Duodenal mucosa (tissue), 2 donors: ENCODE data around the gene NIPA2.
"Not testable (repeated sequence)": the region's sequence is repeated elsewhere in the genome, so short reads cannot be mapped to it uniquely, and the experiment has no call there.

Experiments used
- H3K27ac ChIP-seq: one replicate; pipeline ENCODE4 v1.7.0; 2013; ENCODE audit warnings: low read depth, low read length
- H3K27me3 ChIP-seq, 2 donors: one replicate each; pipeline ENCODE4 v1.7.0; 2013; ENCODE audit warnings: low read length in 2 of 2, control low read depth in 1 of 2; ENCODE audit not compliant: insufficient read depth in 2 of 2, control insufficient read depth in 1 of 2
- H3K36me3 ChIP-seq, 2 donors: one replicate each; pipeline ENCODE4 v1.7.0; 2013; ENCODE audit warnings: low read length in 2 of 2, control low read depth in 1 of 2; ENCODE audit not compliant: insufficient read depth in 2 of 2, control insufficient read depth in 1 of 2
- H3K4me1 ChIP-seq, 2 donors: one replicate each; pipeline ENCODE4 v1.7.0; 2013; ENCODE audit warnings: low read length in 2 of 2, control low read depth in 1 of 2; ENCODE audit not compliant: insufficient read depth in 2 of 2, control insufficient read depth in 1 of 2
- H3K4me3 ChIP-seq, 2 donors: one replicate each; pipeline ENCODE4 v1.7.0; 2013; ENCODE audit warnings: low read length in 2 of 2, low read depth in 1 of 2
- H3K9ac ChIP-seq, 2 donors: one replicate each; pipeline ENCODE4 v1.7.0; 2013; ENCODE audit warnings: low read length in 2 of 2, low read depth in 1 of 2
- H3K9me3 ChIP-seq, 2 donors: one replicate each; pipeline ENCODE4 v1.7.0; 2013; ENCODE audit warnings: low read length in 2 of 2, control low read depth in 1 of 2; ENCODE audit not compliant: control insufficient read depth in 1 of 2

Gene NIPA2

GRCh38 chr15:22838292-22839042, at the start of gene NIPA2:
Gene NIPA2, plus strand, starts transcription at chr15:22838666. Its CDS starts 13,066 bp downstream, at chr15:22851732.
- Histone ChIP-seq H3K9me3 (no peaks in the 10 kb centered on the region), H3K27me3 (no peaks in the 10 kb centered on the region), H3K4me1 (peaks cover 6 to 7% of the 10 kb centered on the region in 2 donors), H3K4me3 (peak within 1 kb of the TSS; percentile 80 to 98), H3K36me3 (peaks cover 3% of the 10 kb centered on the region in 2 donors), H3K9ac (peak within 1 kb of the TSS; percentile 94 to 99), H3K27ac (peak within 1 kb of the TSS; percentile 98)

GRCh38 chr15:22794063-22794462, 44.4 kb upstream of the NIPA2 start:
- no peak overlapping the region for H3K27ac ChIP-seq
- no peak overlapping the region for H3K9ac ChIP-seq
- H3K27me3 ChIP-seq, result no peaks in the 10 kb centered on the region
- peaks cover 6 to 7% of the 10 kb centered on the region in 2 donors for H3K9me3 ChIP-seq
- H3K4me3 ChIP-seq, result no peak overlapping the region
- peaks cover 0 to 14% of the 10 kb centered on the region in 2 donors for H3K36me3 ChIP-seq
- no peaks in the 10 kb centered on the region for H3K4me1 ChIP-seq

GRCh38 chr15:22794621-22795167, 43.8 kb upstream of the NIPA2 start:
- no peaks in the 10 kb centered on the region for H3K4me1 ChIP-seq
- H3K27ac ChIP-seq, result no peak overlapping the region
- H3K9me3 ChIP-seq, result peaks cover under 1 to 1% of the 10 kb centered on the region in 2 donors
- H3K36me3 ChIP-seq, result peaks cover 0 to 14% of the 10 kb centered on the region in 2 donors
- H3K27me3 ChIP-seq, result no peaks in the 10 kb centered on the region
- H3K4me3 ChIP-seq, result no peak overlapping the region
- H3K9ac ChIP-seq, result no peak overlapping the region

GRCh38 chr15:22795206-22796063, 43.0 kb upstream of the NIPA2 start:
- Histone ChIP-seq H3K27me3 (no peaks in the 10 kb centered on the region), H3K36me3 (peaks cover 0 to 14% of the 10 kb centered on the region in 2 donors), H3K9ac (no peak overlapping the region), H3K4me3 (no peak overlapping the region), H3K27ac (no peak overlapping the region), H3K9me3 (no peaks in the 10 kb centered on the region), H3K4me1 (no peaks in the 10 kb centered on the region)

- H3K9me3 ChIP-seq, result no peaks in the 10 kb centered on the region
- no peak overlapping the region for H3K27ac ChIP-seq
- H3K4me1 ChIP-seq, result no peaks in the 10 kb centered on the region
- H3K27me3 ChIP-seq, result no peaks in the 10 kb centered on the region
- H3K4me3 ChIP-seq, result no peak overlapping the region
- H3K9ac ChIP-seq, result no peak overlapping the region
- H3K36me3 ChIP-seq, result peaks cover 0 to 14% of the 10 kb centered on the region in 2 donors
Observed at GRCh38 chr15:22796079-22796478, 42.4 kb upstream of the NIPA2 start.

- Histone ChIP-seq H3K36me3 (peaks cover 0 to 6% of the 10 kb centered on the region in 2 donors), H3K9me3 (no peaks in the 10 kb centered on the region), H3K9ac (no peak overlapping the region), H3K4me3 (no peak overlapping the region), H3K27me3 (no peaks in the 10 kb centered on the region), H3K27ac (no peak overlapping the region), H3K4me1 (no peaks in the 10 kb centered on the region)
Observed at GRCh38 chr15:22799902-22800301, 38.6 kb upstream of the NIPA2 start.

GRCh38 chr15:22803006-22803405, 35.5 kb upstream of the NIPA2 start:
- not testable (repeated sequence) for H3K4me3 ChIP-seq, H3K9ac ChIP-seq, H3K36me3 ChIP-seq, H3K9me3 ChIP-seq, H3K4me1 ChIP-seq, H3K27ac ChIP-seq, H3K27me3 ChIP-seq

GRCh38 chr15:22806156-22806555, 32.3 kb upstream of the NIPA2 start:
- H3K4me3 ChIP-seq, result no peak overlapping the region
- H3K9me3 ChIP-seq, result no peaks in the 10 kb centered on the region
- H3K4me1 ChIP-seq, result peaks cover 7 to 12% of the 10 kb centered on the region in 2 donors
- no peaks in the 10 kb centered on the region for H3K27me3 ChIP-seq
- H3K27ac ChIP-seq, result no peak overlapping the region
- no peaks in the 10 kb centered on the region for H3K36me3 ChIP-seq
- H3K9ac ChIP-seq, result no peak overlapping the region

- no peaks in the 10 kb centered on the region for H3K27me3 ChIP-seq
- H3K9me3 ChIP-seq, result no peaks in the 10 kb centered on the region
- no peaks in the 10 kb centered on the region for H3K36me3 ChIP-seq
- peaks cover 7 to 12% of the 10 kb centered on the region in 2 donors for H3K4me1 ChIP-seq
- H3K4me3 ChIP-seq, result no peak overlapping the region
- no peak overlapping the region for H3K9ac ChIP-seq
- no peak overlapping the region for H3K27ac ChIP-seq
Observed at GRCh38 chr15:22806664-22807063, 31.8 kb upstream of the NIPA2 start.

GRCh38 chr15:22807831-22808230, 30.6 kb upstream of the NIPA2 start:
- H3K9me3 ChIP-seq, H3K36me3 ChIP-seq, H3K27me3 ChIP-seq, H3K9ac ChIP-seq, H3K27ac ChIP-seq: not testable (repeated sequence)
- H3K4me1 ChIP-seq, result peaks cover 7 to 12% of the 10 kb centered on the region in 2 donors
- peak overlapping the region in 1 of 2 donors; percentile 40 for H3K4me3 ChIP-seq
